ENCODE results near the gene OR6P1.

Gene OR6P1

GRCh38 chr1:158520021-158520420, 50.4 kb downstream of the OR6P1 start:
- TF ChIP-seq, protein P1, sequence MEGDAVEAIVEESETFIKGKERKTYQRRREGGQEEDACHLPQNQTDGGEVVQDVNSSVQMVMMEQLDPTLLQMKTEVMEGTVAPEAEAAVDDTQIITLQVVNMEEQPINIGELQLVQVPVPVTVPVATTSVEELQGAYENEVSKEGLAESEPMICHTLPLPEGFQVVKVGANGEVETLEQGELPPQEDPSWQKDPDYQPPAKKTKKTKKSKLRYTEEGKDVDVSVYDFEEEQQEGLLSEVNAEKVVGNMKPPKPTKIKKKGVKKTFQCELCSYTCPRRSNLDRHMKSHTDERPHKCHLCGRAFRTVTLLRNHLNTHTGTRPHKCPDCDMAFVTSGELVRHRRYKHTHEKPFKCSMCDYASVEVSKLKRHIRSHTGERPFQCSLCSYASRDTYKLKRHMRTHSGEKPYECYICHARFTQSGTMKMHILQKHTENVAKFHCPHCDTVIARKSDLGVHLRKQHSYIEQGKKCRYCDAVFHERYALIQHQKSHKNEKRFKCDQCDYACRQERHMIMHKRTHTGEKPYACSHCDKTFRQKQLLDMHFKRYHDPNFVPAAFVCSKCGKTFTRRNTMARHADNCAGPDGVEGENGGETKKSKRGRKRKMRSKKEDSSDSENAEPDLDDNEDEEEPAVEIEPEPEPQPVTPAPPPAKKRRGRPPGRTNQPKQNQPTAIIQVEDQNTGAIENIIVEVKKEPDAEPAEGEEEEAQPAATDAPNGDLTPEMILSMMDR (IDR thresholded peaks at IDR 0.05) = no peak

DNA sequence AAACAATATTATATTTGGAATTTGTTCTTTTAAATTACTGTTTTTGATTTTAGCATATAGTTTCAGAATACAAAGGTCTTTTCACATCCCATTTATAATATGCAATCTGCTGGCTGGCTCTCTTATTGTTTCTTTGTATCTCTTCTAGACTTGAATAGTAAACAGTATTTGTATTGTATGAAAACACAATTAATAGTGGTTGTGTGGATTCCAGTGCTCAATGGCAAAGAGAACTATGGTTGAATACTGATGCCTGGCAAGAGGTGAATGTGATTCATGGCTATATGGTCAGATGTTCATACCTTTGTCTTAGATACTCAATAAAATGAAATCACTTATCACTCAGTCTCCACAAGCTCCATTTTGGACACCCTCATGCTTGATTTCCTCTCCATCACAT, 53.4 kb downstream of the OR6P1 start:
- TF ChIP-seq, protein P1 (IDR thresholded peaks at IDR 0.05) = no peak
